NOMO-1 (cell line): ENCODE data around the gene CPT1C.

ENCODE experiments used
- DNase-seq, 2 experiments: peaks; one replicate each; lab custom pipeline; 2025; ENCODE audit not compliant: unreplicated experiment in 2 of 2; lab: John Stamatoyannopoulos, UW

The CPT1C gene

GRCh38 chr19:49660338-49660961, 30.5 kb upstream of the CPT1C start:
- no peak for DNase-seq

- no peak for DNase-seq
These were observed 28.9 kb upstream of the CPT1C start for GRCh38 chr19:49662011-49662410.

- no peak for DNase-seq
These were observed 27.7 kb upstream of the CPT1C start for GRCh38 chr19:49663224-49663623.

DNA sequence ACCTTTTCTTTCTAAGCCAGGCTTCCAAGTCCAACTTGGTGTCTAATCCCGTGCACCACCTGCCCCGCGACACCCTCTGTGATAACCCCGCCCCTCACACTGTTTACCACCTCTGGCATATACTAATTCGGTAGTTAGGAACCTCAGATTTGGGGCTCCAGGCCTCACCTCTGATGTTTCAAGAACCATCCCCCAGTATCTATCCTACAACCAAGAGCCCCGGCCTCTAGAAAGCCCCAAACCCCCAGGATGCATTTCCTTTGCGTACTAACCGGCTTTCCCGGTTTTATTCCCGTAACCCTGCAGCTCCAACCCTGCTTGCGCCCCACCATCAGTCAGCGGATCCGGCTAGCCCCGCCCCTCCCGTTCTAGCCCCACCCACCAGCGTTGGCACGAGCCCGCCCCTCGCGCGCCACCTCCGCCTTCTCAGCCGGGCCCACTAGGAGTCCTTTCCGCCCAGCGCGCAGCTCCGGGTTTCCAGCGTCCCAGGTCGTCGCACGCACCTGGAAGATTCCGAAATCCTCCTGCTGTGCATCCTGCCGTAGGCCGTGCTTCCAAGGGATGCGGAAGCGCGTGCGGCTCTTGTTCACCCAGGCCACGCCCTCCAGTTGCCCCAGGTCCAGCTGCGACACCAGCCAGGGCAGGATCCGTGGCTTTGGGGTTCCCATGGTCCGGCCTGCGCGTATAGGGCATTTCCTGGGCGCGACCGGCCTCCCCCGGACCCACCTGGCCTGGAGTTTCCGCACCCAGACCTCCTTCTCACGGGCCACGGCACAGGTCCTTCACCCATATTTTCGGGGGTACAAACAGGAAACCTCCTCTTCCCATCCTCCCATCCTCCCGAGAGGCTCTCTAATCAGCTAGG, 26.5 kb upstream of the CPT1C start:
- peak; percentile 60 to 74 for DNase-seq

GRCh38 chr19:49665036-49665350, 25.9 kb upstream of the CPT1C start:
- DNase-seq = no peak

DNA sequence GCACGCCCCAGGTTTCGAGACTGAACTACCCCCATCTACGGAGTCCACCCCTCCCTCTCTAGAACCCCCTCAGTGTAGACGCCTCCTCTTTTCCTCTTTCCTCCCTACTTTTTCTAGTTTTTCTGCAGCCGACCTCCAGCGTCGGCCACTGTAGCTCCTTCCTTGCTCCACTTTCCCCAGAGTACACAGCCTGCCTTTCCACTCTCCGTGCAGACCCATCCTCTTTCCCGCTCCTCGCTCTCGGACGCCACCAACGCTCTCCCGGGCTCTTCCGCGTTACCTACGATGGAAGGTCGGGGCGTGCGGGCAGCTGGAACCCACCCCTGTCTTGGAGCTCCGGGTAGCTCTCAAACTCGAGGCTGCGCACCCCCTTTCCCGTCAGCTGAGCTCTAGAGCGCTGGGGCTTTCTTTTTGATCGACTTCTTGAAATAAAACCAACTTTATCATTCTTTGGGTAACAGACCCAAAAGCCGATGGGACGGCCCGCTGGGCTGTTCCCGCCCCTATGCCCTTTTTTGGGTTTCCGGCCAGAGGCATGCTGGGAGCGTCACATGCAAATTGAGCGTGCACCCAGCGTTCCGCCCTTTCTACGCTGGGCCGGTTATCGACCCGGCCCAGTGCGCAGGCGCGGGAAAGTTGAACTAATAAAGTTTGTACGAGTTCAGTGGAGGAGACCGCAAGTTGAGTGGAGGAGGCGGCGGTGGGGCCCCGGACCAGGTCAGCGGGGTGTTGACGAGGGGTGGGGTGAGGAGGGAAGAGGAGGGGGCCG, 25.4 kb upstream of the CPT1C start, which contains the start of the genes BCL2L12 and IRF3:
Gene BCL2L12 (plus strand): TSS at position 583 of the 769 bp plus-strand sequence. CDS start 760 bp downstream, outside the sequence.
Gene IRF3 (minus strand): TSS at position 507 of the 769 bp plus-strand sequence. CDS start 1,019 bp downstream, outside the sequence.
- DNase-seq = peak; percentile 94 to 95

DNA sequence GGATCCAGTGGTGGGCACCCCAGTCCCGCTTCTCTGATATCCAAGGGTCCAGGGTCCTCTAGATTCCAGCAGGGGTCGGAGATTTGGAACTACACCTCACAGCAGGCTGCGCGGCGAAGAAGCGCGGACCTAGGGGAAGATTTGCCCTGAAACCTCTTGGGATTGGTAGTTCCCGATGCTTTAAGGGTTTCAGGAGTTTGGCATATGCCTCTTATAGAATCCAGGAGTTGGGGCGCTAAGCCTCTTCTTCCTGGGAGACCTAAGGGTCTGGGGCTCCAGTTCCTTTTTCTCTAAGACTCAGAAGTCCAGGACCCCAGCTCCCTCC, 24.8 kb upstream of the CPT1C start:
- DNase-seq = no peak

GRCh38 chr19:49667473-49667872, 23.4 kb upstream of the CPT1C start:
- DNase-seq = no peak

GRCh38 chr19:49669516-49669915, 21.4 kb upstream of the CPT1C start:
- no peak for DNase-seq

DNA sequence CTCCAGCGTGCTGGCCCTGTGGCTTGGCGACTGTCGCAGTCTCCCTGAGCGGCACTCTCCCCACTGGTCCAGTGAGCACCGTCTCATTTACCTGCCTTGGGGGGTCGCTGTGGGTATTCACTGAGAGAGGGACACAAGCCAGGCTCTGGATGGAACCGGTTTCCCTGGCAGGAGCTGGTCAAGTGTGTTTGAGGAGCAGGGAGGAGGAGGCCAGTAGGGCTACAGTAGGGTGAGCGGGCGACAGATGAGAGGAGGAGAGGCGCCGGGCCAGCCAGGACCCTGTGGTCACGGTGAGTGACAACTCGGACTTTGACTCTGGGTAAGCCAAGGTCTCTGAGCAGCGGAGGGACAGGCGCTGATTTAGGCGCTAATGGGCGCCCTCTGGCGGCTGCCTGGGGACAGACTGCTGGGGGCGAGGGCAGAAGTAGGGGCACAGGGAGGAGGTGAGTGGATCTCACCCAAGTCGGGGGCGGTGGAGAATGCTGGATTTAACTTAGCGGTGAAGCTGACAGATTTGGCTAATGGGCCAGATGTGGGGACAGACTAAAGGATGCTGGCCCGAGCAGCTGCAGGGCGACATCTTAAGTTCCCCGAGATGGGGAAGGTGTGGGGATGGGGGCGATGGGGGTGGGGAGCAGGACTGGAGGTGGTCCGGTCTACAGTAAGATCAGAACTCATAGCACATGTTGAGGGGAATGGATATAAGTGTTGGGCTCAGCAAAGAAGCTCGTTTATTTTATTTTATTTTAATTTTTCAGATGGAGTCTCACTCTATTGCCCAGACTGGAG, 18.6 kb upstream of the CPT1C start:
- peak; percentile 54 to 65 for DNase-seq

DNA sequence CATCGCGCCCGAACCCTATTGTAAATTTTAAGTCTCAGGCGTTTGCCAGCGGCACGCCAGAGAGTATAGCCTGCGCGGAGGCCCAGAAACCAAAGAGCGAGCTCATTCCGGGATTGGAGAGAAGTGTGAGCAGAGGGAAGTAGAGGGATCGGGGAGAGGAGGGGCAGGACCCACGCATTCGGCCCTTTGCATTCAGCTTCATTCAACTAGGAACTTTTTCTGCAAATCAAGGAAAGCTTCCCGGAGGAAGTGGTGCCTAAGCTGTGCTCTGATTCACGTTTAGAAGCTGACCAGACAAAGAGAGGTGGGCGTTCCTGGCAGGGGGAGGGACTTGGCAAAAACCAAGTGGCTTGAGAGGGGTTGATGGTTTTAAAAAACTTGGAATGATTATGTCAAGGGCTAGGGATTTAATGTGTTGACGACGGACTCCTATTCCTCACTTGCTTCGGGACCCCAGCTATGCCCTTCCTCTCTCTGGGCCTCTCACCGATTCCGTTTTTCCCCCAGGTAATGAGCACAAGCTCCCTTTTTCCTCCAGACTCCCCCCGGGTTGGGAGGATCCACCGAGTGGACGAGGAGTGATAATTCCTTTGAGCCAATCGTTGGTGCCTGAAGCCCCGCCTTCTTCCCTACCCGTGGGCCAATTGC, 14.7 kb upstream of the CPT1C start:
- DNase-seq = peak; percentile 82 to 87

- DNase-seq = peak; percentile 100
These were observed 14.1 kb upstream of the CPT1C start for GRCh38 chr19:49676784-49677230.

DNA sequence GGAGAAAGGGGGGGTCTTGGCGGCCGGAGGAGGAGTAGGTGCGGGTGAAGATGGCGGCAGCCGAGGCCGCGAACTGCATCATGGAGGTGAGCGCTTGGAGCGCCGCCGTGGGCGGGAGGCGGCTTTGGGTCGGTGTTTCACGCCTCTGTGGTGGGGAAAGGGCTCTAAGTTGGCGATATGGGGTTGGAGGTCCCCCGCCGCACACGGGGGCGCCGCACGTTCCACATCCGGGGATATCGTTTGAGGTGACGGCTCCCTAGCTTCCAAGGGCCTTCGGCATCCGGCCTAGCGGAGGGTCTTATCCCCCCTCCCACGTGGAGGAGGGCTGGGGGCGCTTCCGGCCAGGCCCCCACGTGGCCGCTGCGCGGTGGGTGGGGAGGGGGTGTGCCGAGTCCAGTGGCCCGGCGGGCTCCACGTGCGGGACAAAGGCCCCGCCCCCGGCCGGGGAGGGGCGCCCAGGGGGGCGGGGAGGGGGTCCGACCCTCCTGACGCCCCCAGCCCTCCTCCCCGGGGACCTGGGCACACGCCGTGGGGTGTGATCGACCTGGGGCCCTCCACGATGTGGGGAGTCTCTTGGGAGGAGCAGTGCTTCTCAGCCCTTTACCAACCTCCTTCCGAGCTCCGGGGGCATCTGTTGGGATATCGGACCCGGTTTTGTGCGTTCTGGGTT, 13.6 kb upstream of the CPT1C start, which contains the start of gene PRMT1:
Gene PRMT1 (plus strand): TSS at position 41 of the 670 bp plus-strand sequence. CDS start 10 bp downstream, at position 51.
- DNase-seq = no peak

- DNase-seq = peak; percentile 47 to 73
These were observed 12.8 kb upstream of the CPT1C start for GRCh38 chr19:49677901-49678674.

DNA sequence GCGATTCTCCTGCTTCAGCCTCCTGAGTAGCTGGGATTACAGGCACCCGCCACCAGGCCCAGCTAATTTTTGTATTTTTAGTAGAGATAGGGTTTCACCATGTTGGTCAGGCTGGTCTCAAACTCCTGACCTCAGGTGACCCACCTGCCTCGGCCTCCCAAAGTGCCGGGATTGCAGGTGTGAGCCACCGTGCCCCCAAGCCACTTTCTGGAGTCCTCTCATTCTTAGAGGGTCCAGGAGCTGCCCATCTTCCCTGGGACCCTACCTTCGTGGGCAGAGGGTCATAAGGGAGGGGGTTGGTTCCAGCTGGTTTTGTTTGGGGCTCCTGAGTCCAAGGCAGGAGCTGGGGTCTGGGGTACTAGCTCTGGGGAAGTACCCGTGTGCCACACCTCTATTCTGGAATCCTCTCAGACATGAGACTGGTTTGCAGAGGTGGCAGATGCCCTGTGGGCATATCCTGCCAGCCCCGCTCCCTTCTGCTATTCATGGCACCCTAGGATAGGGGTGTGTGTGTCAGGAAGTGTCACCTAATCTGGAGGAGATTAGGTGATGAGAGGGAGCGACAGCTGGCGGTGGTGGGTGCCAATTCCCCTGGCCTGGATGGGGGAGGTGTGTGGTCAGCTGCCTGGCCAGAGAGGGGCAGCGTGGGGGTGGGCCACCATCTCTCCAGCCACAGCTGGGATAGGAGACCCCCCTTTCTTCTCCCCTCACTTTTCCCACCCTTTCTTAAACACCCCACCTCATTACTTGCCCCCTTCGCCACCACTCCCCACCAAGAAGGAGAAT, 11.7 kb upstream of the CPT1C start:
- DNase-seq = no peak

DNA sequence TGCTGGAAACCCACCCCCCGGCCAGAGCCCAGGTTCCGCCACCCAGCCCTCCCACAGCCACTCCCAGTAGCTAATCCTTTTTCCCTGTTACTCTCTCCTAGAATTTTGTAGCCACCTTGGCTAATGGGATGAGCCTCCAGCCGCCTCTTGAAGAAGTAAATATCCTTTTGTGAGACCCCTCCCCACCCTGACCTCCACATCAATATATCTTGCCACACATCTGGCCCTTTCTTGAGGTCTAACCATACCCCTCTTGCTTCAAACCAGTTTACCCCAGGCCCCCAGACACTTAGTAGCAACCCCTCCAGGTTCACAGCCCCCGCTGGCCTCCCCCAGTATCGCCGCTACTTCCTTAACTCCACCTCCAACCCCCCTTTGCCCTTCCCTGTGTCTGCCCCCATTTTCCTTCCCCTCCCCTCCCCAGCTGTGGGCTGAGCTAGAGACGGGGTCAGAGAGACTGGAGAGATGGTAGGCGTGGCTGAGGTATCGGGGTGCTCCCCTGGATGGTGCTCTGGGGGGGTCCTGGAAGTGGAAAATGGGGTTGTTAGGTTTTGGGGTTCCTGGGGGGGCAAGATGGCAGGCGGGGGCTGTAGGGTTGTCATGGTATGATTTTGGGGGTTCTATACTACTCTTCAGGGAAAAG, 11.0 kb upstream of the CPT1C start:
- DNase-seq = no peak
